A673 (cell line): Measurements from ENCODE around the gene FSIP1.

Source experiments
- CTCF ChIP-seq: fragments of 300-800, 200-600 bp; sonication (generic); conservative IDR thresholded peaks from 2 replicates; pipeline ENCODE4 v1.5.1; 2017; ENCODE audit warnings: low read depth, mild to moderate bottlenecking, antibody characterized with exemption, low read length, moderate library complexity, mixed read lengths
- EZH2 ChIP-seq: fragments of 200-600 bp; sonication (generic); IDR thresholded peaks from 2 replicates; pipeline ENCODE4 v1.6.1; 2017; ENCODE audit warnings: borderline replicate concordance, low read depth, mild to moderate bottlenecking, mixed read lengths, antibody characterized with exemption, low read length; ENCODE audit not compliant: poor library complexity, severe bottlenecking

GRCh38 chr15:39672184-39672583 is 110.5 kb downstream of the FSIP1 start:
- TF ChIP-seq CTCF (no peak), EZH2 (no peak)
